ENCODE results near the gene PLXND1. TPM values are rescaled to one million over a fixed set of nuclear protein-coding genes. Genes with fewer than 3 reads are reported as not detected.

Gene PLXND1
- total and polyA plus RNA-seq, 8 donors, result 175 to 263 (median 214) TPM

- Histone ChIP-seq H3K4me1 (peaks cover 44 to 87% of the 10 kb centered on the region in 2 donors), H3K36me3 (peaks cover 0 to 3% of the 10 kb centered on the region in 2 donors), H3K9me3 (no peaks in the 10 kb centered on the region), H3K4me3 (peak overlapping the region; percentile 86 to 87), H3K27me3 (peaks cover 0 to 51% of the 10 kb centered on the region in 2 donors), H3K27ac (peak overlapping the region; percentile 85 to 86)
- TF ChIP-seq CTCF (IDR thresholded peaks at IDR 0.05), result no peak
- ATAC-seq (no peak), DNase-seq (no peak)
- intact Hi-C loops (cut with DNase I), result no loop called here
Observed at GRCh38 chr3:129604767-129605166, 1.7 kb downstream of the PLXND1 start.

GRCh38 chr3:129603991-129604749 lies 2.3 kb downstream of the PLXND1 start:
- intact Hi-C loops (cut with DNase I), result no loop called here
- Histone ChIP-seq H3K27me3 (peaks cover 0 to 50% of the 10 kb centered on the region in 2 donors), H3K36me3 (peaks cover 0 to 3% of the 10 kb centered on the region in 2 donors), H3K27ac (peak overlapping the region; percentile 85 to 86), H3K4me1 (peaks cover 46 to 88% of the 10 kb centered on the region in 2 donors), H3K9me3 (no peaks in the 10 kb centered on the region), H3K4me3 (peak overlapping the region; percentile 86 to 87)
- ATAC-seq (no peak), DNase-seq (no peak)
- TF ChIP-seq CTCF (IDR thresholded peaks at IDR 0.05), result no peak

- DNase-seq, result no peak
- Histone ChIP-seq H3K9me3 (no peaks in the 10 kb centered on the region), H3K27ac (peak overlapping the region; percentile 85 to 86), H3K27me3 (peaks cover 0 to 44% of the 10 kb centered on the region in 2 donors), H3K36me3 (peaks cover 0 to 3% of the 10 kb centered on the region in 2 donors), H3K4me3 (peak overlapping the region; percentile 86 to 87), H3K4me1 (peaks cover 52 to 88% of the 10 kb centered on the region in 2 donors)
- ATAC-seq, result no peak
- intact Hi-C loops (cut with DNase I), result no loop called here
- no peak for TF ChIP-seq CTCF (IDR thresholded peaks at IDR 0.05)
Observed at GRCh38 chr3:129603561-129603942, 2.9 kb downstream of the PLXND1 start.

GRCh38 chr3:129602730-129603560 lies 3.5 kb downstream of the PLXND1 start:
- TF ChIP-seq CTCF (IDR thresholded peaks at IDR 0.05), result no peak
- intact Hi-C loops (cut with DNase I), result no loop called here
- peak overlapping the region; percentile 85 to 86 for H3K27ac ChIP-seq

GRCh38 chr3:129602309-129602708 lies 4.2 kb downstream of the PLXND1 start:
- Histone ChIP-seq H3K27ac (peak overlapping the region; percentile 85 to 86), H3K36me3 (peaks cover 0 to 3% of the 10 kb centered on the region in 2 donors), H3K27me3 (peaks cover 0 to 33% of the 10 kb centered on the region in 2 donors), H3K4me1 (peaks cover 57 to 88% of the 10 kb centered on the region in 2 donors), H3K4me3 (peak overlapping the region; percentile 86 to 87), H3K9me3 (no peaks in the 10 kb centered on the region)
- TF ChIP-seq CTCF (IDR thresholded peaks at IDR 0.05), result no peak
- ATAC-seq (no peak), DNase-seq (no peak)
- intact Hi-C loops (cut with DNase I), result no loop called here

More at GRCh38 chr3:129602730-129603560, 3.5 kb downstream of the PLXND1 start:
- Histone ChIP-seq H3K9me3 (no peaks in the 10 kb centered on the region), H3K4me1 (peaks cover 57 to 88% of the 10 kb centered on the region in 2 donors), H3K4me3 (peak overlapping the region; percentile 86 to 87), H3K36me3 (peaks cover 0 to 3% of the 10 kb centered on the region in 2 donors), H3K27me3 (peaks cover 0 to 39% of the 10 kb centered on the region in 2 donors)
- ATAC-seq (peak; percentile 58), DNase-seq (peak in 2 of 4 donors; percentile 77 to 80)
